CD4-positive, CD25-positive, alpha-beta regulatory T cell (primary cell): ENCODE data around the gene MEIS2. TPM values are rescaled to one million over a fixed set of nuclear protein-coding genes. Genes with fewer than 3 reads are reported as not detected.

Source experiments
- ATAC-seq, 2 donors: fragments of 150-1000 bp; cut with Tn5 transposase; one replicate each; pipeline ENCODE4 v1.10.0; 2021; ENCODE audit warnings: low read depth in 2 of 2, moderate number of reproducible peaks in 2 of 2, moderate library complexity in 1 of 2
- DNase-seq, 3 donors: peaks; one replicate each; pipeline versions ENCODE4 v3.0.0 to v3.0.0-alpha.2; 2012 to 2022; ENCODE audit warnings: mixed read lengths in 1 of 3
- H3K27ac ChIP-seq: one replicate; pipeline ENCODE4 v1.7.0; 2013; ENCODE audit warnings: mild to moderate bottlenecking, low read length; ENCODE audit not compliant: insufficient read depth, poor library complexity, severe bottlenecking
- H3K27me3 ChIP-seq: one replicate; pipeline ENCODE4 v1.7.0; 2013; ENCODE audit warnings: low read length; ENCODE audit not compliant: control insufficient read depth, insufficient read depth
- H3K36me3 ChIP-seq: one replicate; pipeline ENCODE4 v1.7.0; 2013; ENCODE audit warnings: mild to moderate bottlenecking, low read length, moderate library complexity; ENCODE audit not compliant: control insufficient read depth, insufficient read depth
- H3K4me1 ChIP-seq: 2 replicates; pipeline ENCODE4 v1.7.0; 2013; ENCODE audit warnings: mild to moderate bottlenecking, low read length; ENCODE audit not compliant: insufficient read depth, control insufficient read depth, poor library complexity, severe bottlenecking
- H3K4me3 ChIP-seq: one replicate; pipeline ENCODE4 v1.7.0; 2013; ENCODE audit warnings: low read depth, mild to moderate bottlenecking, low read length, moderate library complexity
- H3K9me3 ChIP-seq, 2 experiments: 1 replicate in 1 of 2; 2 replicates in 1 of 2; pipeline ENCODE4 v1.7.0; 2013; ENCODE audit warnings: low read length in 2 of 2, mild to moderate bottlenecking in 1 of 2, moderate library complexity in 1 of 2; ENCODE audit not compliant: control insufficient read depth in 2 of 2
- H3K27ac Mint-ChIP-seq, 3 donors: one replicate each; pipeline ENCODE4 v1.8.0; 2020 to 2022; ENCODE audit warnings: mild to moderate bottlenecking in 3 of 3, mixed read lengths in 3 of 3, moderate library complexity in 2 of 3
- H3K27me3 Mint-ChIP-seq: one replicate; pipeline ENCODE4 v1.8.0; 2022; ENCODE audit warnings: mild to moderate bottlenecking, mixed read lengths
- H3K36me3 Mint-ChIP-seq: one replicate; pipeline ENCODE4 v1.8.0; 2020; ENCODE audit warnings: mixed read lengths
- H3K4me1 Mint-ChIP-seq, 4 donors: one replicate each; pipeline ENCODE4 v1.8.0; 2020 to 2022; ENCODE audit warnings: mixed read lengths in 4 of 4, mild to moderate bottlenecking in 1 of 4
- H3K4me3 Mint-ChIP-seq, 4 donors: one replicate each; pipeline ENCODE4 v1.8.0; 2020 to 2022; ENCODE audit warnings: mild to moderate bottlenecking in 4 of 4, mixed read lengths in 4 of 4, moderate library complexity in 3 of 4
- H3K9me3 Mint-ChIP-seq, 7 donors: one replicate each; pipeline ENCODE4 v1.8.0; 2020 to 2022; ENCODE audit warnings: mixed read lengths in 7 of 7, mild to moderate bottlenecking in 3 of 7, moderate library complexity in 2 of 7
- polyA plus RNA-seq, 4 donors: library from polyadenylated mRNA; unstranded; fragments of 300-500 nt; fragmentation: Illumina TruSeq; gene quantifications; one replicate each; pipeline ENCODE4 v1.2.3, GENCODE V29; 2021
- total RNA-seq: library from RNA; stranded (reverse); gene quantifications from one replicate; pipeline ENCODE4 v1.2.3, GENCODE V29; 2022

MEIS2 gene
- total and polyA plus RNA-seq, 5 donors from 2014 or later: not detected

GRCh38 chr15:37015035-37015434 is 85.3 kb downstream of the MEIS2 start:
- no peak overlapping the region for H3K4me3 Mint-ChIP-seq
- no peaks in the 10 kb centered on the region for H3K4me1 ChIP-seq
- DNase-seq (no peak), ATAC-seq (no peak)
- no peaks in the 10 kb centered on the region for H3K27me3 Mint-ChIP-seq
- no peaks in the 10 kb centered on the region for H3K27me3 ChIP-seq
- H3K9me3 ChIP-seq: no peaks in the 10 kb centered on the region
- H3K27ac ChIP-seq: no peak overlapping the region
- H3K36me3 ChIP-seq: no peaks in the 10 kb centered on the region
- peaks cover 0 to 5% (median 0%) of the 10 kb centered on the region in 7 donors for H3K9me3 Mint-ChIP-seq
- H3K36me3 Mint-ChIP-seq: no peaks in the 10 kb centered on the region
- no peaks in the 10 kb centered on the region for H3K4me1 Mint-ChIP-seq
- no peak overlapping the region for H3K27ac Mint-ChIP-seq
- no peak overlapping the region for H3K4me3 ChIP-seq

GRCh38 chr15:37014566-37014965 is 85.8 kb downstream of the MEIS2 start:
- no peaks in the 10 kb centered on the region for H3K4me1 ChIP-seq
- no peaks in the 10 kb centered on the region for H3K36me3 Mint-ChIP-seq
- H3K27ac ChIP-seq: no peak overlapping the region
- no peaks in the 10 kb centered on the region for H3K4me1 Mint-ChIP-seq
- no peak overlapping the region for H3K4me3 Mint-ChIP-seq
- H3K4me3 ChIP-seq: no peak overlapping the region
- peaks cover 0 to 5% (median 0%) of the 10 kb centered on the region in 7 donors for H3K9me3 Mint-ChIP-seq
- no peaks in the 10 kb centered on the region for H3K27me3 ChIP-seq
- H3K27me3 Mint-ChIP-seq: no peaks in the 10 kb centered on the region
- no peaks in the 10 kb centered on the region for H3K36me3 ChIP-seq
- H3K9me3 ChIP-seq: no peaks in the 10 kb centered on the region
- DNase-seq: no peak
- H3K27ac Mint-ChIP-seq: no peak overlapping the region
- no peak for ATAC-seq

GRCh38 chr15:37014137-37014536 is 86.2 kb downstream of the MEIS2 start:
- H3K4me3 Mint-ChIP-seq: no peak overlapping the region
- no peaks in the 10 kb centered on the region for H3K4me1 ChIP-seq
- no peaks in the 10 kb centered on the region for H3K9me3 ChIP-seq
- no peaks in the 10 kb centered on the region for H3K36me3 ChIP-seq
- no peaks in the 10 kb centered on the region for H3K27me3 Mint-ChIP-seq
- no peaks in the 10 kb centered on the region for H3K36me3 Mint-ChIP-seq
- no peaks in the 10 kb centered on the region for H3K27me3 ChIP-seq
- H3K9me3 Mint-ChIP-seq: peaks cover 0 to 3% (median 0%) of the 10 kb centered on the region in 7 donors
- H3K4me1 Mint-ChIP-seq: no peaks in the 10 kb centered on the region
- no peak overlapping the region for H3K4me3 ChIP-seq
- ATAC-seq (no peak), DNase-seq (no peak)
- no peak overlapping the region for H3K27ac ChIP-seq
- H3K27ac Mint-ChIP-seq: no peak overlapping the region

- Mint-ChIP-seq H3K9me3 (peaks cover 0 to 3% (median 0%) of the 10 kb centered on the region in 7 donors), H3K4me3 (no peak overlapping the region), H3K36me3 (no peaks in the 10 kb centered on the region), H3K27ac (no peak overlapping the region), H3K4me1 (no peaks in the 10 kb centered on the region), H3K27me3 (no peaks in the 10 kb centered on the region)
- no peak overlapping the region for H3K27ac ChIP-seq
- H3K4me1 ChIP-seq: no peaks in the 10 kb centered on the region
- no peaks in the 10 kb centered on the region for H3K27me3 ChIP-seq
- ATAC-seq (no peak), DNase-seq (no peak)
- no peaks in the 10 kb centered on the region for H3K9me3 ChIP-seq
- no peak overlapping the region for H3K4me3 ChIP-seq
- no peaks in the 10 kb centered on the region for H3K36me3 ChIP-seq
These were observed 89.8 kb downstream of the MEIS2 start for GRCh38 chr15:37010595-37010994.

DNA sequence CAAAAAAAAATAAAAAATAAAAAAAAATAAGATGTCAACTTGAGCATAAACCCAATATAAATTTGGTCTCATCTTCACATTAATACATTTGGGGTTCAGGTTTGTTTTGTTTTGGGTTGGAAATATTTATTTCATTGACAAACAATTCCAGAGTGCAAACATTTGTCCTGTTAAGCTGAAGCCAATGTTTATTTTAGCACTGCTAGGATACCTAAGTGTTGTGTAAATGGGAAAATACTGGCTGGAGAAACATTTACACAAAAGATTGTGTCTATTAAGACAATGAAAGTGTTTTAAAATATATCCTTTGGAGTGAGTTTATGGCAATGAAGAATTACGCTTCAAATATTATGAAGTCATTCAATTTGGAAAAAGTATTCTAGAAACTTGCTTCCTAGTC is 91.1 kb downstream of the MEIS2 start:
- Histone ChIP-seq H3K4me3 (no peak overlapping the region), H3K9me3 (no peaks in the 10 kb centered on the region), H3K4me1 (no peaks in the 10 kb centered on the region), H3K27ac (no peak overlapping the region), H3K27me3 (no peaks in the 10 kb centered on the region), H3K36me3 (no peaks in the 10 kb centered on the region)
- ATAC-seq (no peak), DNase-seq (no peak)
- no peak overlapping the region for H3K4me3 Mint-ChIP-seq
- peaks cover 0 to 5% (median 0%) of the 10 kb centered on the region in 7 donors for H3K9me3 Mint-ChIP-seq
- no peak overlapping the region for H3K27ac Mint-ChIP-seq
- H3K4me1 Mint-ChIP-seq: no peaks in the 10 kb centered on the region
- H3K36me3 Mint-ChIP-seq: no peaks in the 10 kb centered on the region
- no peaks in the 10 kb centered on the region for H3K27me3 Mint-ChIP-seq

- no peaks in the 10 kb centered on the region for H3K36me3 Mint-ChIP-seq
- ATAC-seq (no peak), DNase-seq (no peak)
- Histone ChIP-seq H3K27ac (no peak overlapping the region), H3K27me3 (no peaks in the 10 kb centered on the region), H3K4me1 (no peaks in the 10 kb centered on the region), H3K4me3 (no peak overlapping the region), H3K9me3 (no peaks in the 10 kb centered on the region), H3K36me3 (no peaks in the 10 kb centered on the region)
- H3K4me1 Mint-ChIP-seq: no peaks in the 10 kb centered on the region
- H3K27ac Mint-ChIP-seq: no peak overlapping the region
- no peaks in the 10 kb centered on the region for H3K27me3 Mint-ChIP-seq
- peaks cover 0 to 5% (median 0%) of the 10 kb centered on the region in 7 donors for H3K9me3 Mint-ChIP-seq
- no peak overlapping the region for H3K4me3 Mint-ChIP-seq
These were observed 92.1 kb downstream of the MEIS2 start for GRCh38 chr15:37008205-37008604.

DNA sequence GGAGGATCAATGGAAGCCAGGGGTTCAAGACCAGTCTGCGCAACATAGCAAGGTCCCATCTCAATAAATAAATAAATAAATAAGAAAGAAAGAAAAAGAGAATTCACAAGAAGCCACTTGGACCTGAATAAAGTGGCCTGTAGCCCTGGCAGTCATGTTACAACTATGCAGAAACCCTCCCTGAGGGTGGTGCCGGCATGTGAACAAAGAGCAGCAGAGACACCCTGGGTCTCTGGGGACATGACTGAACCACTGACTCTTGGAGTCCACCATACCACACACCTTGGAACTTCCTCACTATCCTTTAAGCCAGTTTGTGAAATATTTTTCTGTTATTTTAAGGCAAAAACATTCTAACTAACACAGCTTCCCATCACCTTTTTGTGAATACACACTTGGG is 93.0 kb downstream of the MEIS2 start:
- ATAC-seq: no peak

DNA sequence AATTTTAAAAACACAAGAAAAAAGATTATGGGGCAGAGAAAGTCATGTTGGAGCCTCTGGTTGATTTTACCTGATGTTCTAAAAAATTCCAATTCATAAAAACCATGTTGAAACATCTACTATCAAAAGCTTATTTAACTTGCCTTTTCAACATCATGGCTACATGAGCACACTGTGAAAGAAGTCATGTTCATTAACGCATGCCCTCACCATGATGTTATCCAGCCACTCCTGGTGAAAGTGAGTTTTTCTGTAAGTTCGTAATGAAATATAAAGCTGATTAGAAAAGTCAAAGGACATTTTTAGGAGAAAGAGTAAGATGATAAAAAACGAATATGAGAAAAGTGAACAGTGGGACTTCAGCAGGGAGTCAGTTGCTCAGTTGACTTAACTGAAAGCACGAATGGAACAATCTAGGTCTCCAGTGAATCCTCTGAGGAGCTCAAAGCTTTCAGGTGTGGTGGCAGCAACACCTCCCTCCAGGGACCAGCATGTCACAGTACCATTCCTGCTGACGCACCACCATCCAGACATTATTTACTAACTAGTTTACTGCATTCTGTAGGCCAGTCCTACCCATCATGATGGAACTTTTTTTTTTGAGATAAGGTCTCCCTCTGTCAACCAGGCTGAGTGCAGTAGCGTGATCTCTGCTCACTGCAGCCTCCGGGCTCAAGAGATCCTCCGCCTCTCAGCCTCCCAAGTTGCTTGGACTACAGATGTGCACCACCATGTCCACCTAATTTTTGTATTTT is 95.2 kb downstream of the MEIS2 start:
- H3K4me1 Mint-ChIP-seq: no peaks in the 10 kb centered on the region
- H3K36me3 ChIP-seq: no peaks in the 10 kb centered on the region
- H3K36me3 Mint-ChIP-seq: no peaks in the 10 kb centered on the region
- no peak overlapping the region for H3K27ac Mint-ChIP-seq
- no peaks in the 10 kb centered on the region for H3K4me1 ChIP-seq
- ATAC-seq (no peak), DNase-seq (no peak)
- no peak overlapping the region for H3K4me3 ChIP-seq
- H3K27ac ChIP-seq: no peak overlapping the region
- no peaks in the 10 kb centered on the region for H3K27me3 ChIP-seq
- H3K9me3 ChIP-seq: no peaks in the 10 kb centered on the region
- peaks cover 0 to 7% (median 4%) of the 10 kb centered on the region in 7 donors for H3K9me3 Mint-ChIP-seq
- no peaks in the 10 kb centered on the region for H3K27me3 Mint-ChIP-seq
- no peak overlapping the region for H3K4me3 Mint-ChIP-seq

More for the DNA sequence above, 93.0 kb downstream of the MEIS2 start:
- H3K27ac Mint-ChIP-seq: no peak overlapping the region
- DNase-seq: no peak
- Histone ChIP-seq H3K4me1 (no peaks in the 10 kb centered on the region), H3K9me3 (no peaks in the 10 kb centered on the region), H3K36me3 (no peaks in the 10 kb centered on the region), H3K4me3 (no peak overlapping the region), H3K27ac (no peak overlapping the region), H3K27me3 (no peaks in the 10 kb centered on the region)
- H3K36me3 Mint-ChIP-seq: no peaks in the 10 kb centered on the region
- H3K4me3 Mint-ChIP-seq: no peak overlapping the region
- H3K9me3 Mint-ChIP-seq: peaks cover 0 to 5% (median 0%) of the 10 kb centered on the region in 7 donors
- H3K4me1 Mint-ChIP-seq: no peaks in the 10 kb centered on the region
- no peaks in the 10 kb centered on the region for H3K27me3 Mint-ChIP-seq
